GM12878 (cell line): Measurements from ENCODE around the gene PRG2. TPM values are rescaled to one million over a fixed set of nuclear protein-coding genes. Genes with fewer than 3 reads are reported as not detected.

Experiments used
- ATAC-seq: fragments of 200-7000 bp; cut with Tn5 transposase; 3 replicates; pipeline ENCODE4 v1.9.1; 2020; ENCODE audit warnings: mild to moderate bottlenecking, moderate library complexity
- BruUV-seq: library from RNA; stranded (reverse); fragments of 400-500 nt; replicated peaks from 2 replicates; lab custom pipeline; 2021; lab: Mats Ljungman, UMichigan
- CTCF ChIA-PET: fragments of 300-600 bp; sonication (Branson Sonifier 250); formaldehyde crosslinking; extraction: SDS; loops from one replicate; lab custom pipeline; 2021; ENCODE audit warnings: inconsistent platforms; lab: Yijun Ruan, JAX
- POLR2A ChIA-PET: fragments of 350-600 bp; formaldehyde crosslinking; extraction: SDS; loops from one replicate; lab custom pipeline; 2021; ENCODE audit warnings: inconsistent platforms; lab: Charles Lee
- RAD21 ChIA-PET: fragments of 300-600 bp; sonication (Branson Sonifier 250); formaldehyde crosslinking; loops from one replicate; lab custom pipeline; 2023; ENCODE audit warnings: antibody characterized with exemption; ENCODE audit not compliant: unreplicated experiment; lab: Charles Lee
- SMC1A ChIA-PET: fragments of 300-600 bp; sonication (Branson Sonifier 250); formaldehyde crosslinking; loops from one replicate; lab custom pipeline; 2023; ENCODE audit not compliant: unreplicated experiment, uncharacterized antibody; lab: Charles Lee
- DNase-seq: peaks from one replicate; pipeline ENCODE4 v3.0.0-alpha.2; 2011; ENCODE audit warnings: low read depth, low spot score
- FAIRE-seq: peaks from 3 replicates; lab custom pipeline; 2011; peaks lifted over from hg19 to GRCh38; lab: Jason Lieb, UNC
- H2AFZ ChIP-seq: 2 replicates; pipeline ENCODE4 v1.6.0; 2011; ENCODE audit warnings: low read depth, low read length, control low read depth; ENCODE audit not compliant: control insufficient read depth
- H3K27ac ChIP-seq: 2 replicates; pipeline ENCODE4 v1.5.1; 2011; ENCODE audit warnings: control low read depth; ENCODE audit not compliant: control insufficient read depth, insufficient read depth
- H3K27me3 ChIP-seq, 2 experiments: replicated peaks in 1 of 2; 2 replicates each; pipeline versions ENCODE4 v1.6.0 to v1.6.1; 2011; ENCODE audit warnings: low read length in 1 of 2; ENCODE audit not compliant: control insufficient read depth in 2 of 2, insufficient read depth in 2 of 2
- H3K36me3 ChIP-seq, 2 experiments: 2 replicates each; pipeline ENCODE4 v1.5.1; 2011; ENCODE audit warnings: low read length in 1 of 2; ENCODE audit not compliant: control insufficient read depth in 2 of 2, insufficient read depth in 2 of 2
- H3K4me1 ChIP-seq: 2 replicates; pipeline ENCODE4 v1.6.1; 2011; ENCODE audit warnings: mild to moderate bottlenecking, low read length, moderate library complexity, mixed read lengths; ENCODE audit not compliant: control insufficient read depth, insufficient read depth
- H3K4me2 ChIP-seq: 2 replicates; pipeline ENCODE4 v1.6.0; 2011; ENCODE audit warnings: control low read depth; ENCODE audit not compliant: control insufficient read depth, insufficient read depth
- H3K4me3 ChIP-seq: fragments of 200-600 bp; sonication (generic); 2 replicates; pipeline ENCODE4 v1.5.1; 2016
- H3K79me2 ChIP-seq: 2 replicates; pipeline ENCODE4 v1.6.0; 2011; ENCODE audit warnings: low read length; ENCODE audit not compliant: control insufficient read depth, insufficient read depth
- H3K9ac ChIP-seq: 2 replicates; pipeline ENCODE4 v1.8.0; 2011; ENCODE audit warnings: low read length, control low read depth, mixed read lengths; ENCODE audit not compliant: control insufficient read depth, insufficient read depth
- H3K9me3 ChIP-seq: replicated peaks from 3 replicates; pipeline ENCODE4 v1.5.1; 2011; ENCODE audit warnings: mild to moderate bottlenecking, low read length; ENCODE audit not compliant: control insufficient read depth, insufficient read depth
- H4K20me1 ChIP-seq: 2 replicates; pipeline ENCODE4 v1.6.0; 2011; ENCODE audit not compliant: control insufficient read depth, insufficient read depth
- ASH2L ChIP-seq: fragments of 300-600, 200-600 bp; sonication (generic); IDR thresholded peaks from 2 replicates; pipeline ENCODE4 v1.6.1; 2017; ENCODE audit warnings: low read depth, mild to moderate bottlenecking, borderline replicate concordance
- FOXM1 ChIP-seq: IDR thresholded peaks from 2 replicates; pipeline ENCODE4 v1.6.1; 2012; ENCODE audit warnings: low read depth, mild to moderate bottlenecking, inconsistent platforms, low read length, moderate library complexity
- MTA2 ChIP-seq: fragments of 450-650 bp; IDR thresholded peaks from 2 replicates; pipeline ENCODE4 v1.6.1; 2016; ENCODE audit warnings: low read depth, mild to moderate bottlenecking, moderate library complexity
- MYB ChIP-seq: fragments of 150-350 bp; IDR thresholded peaks from 2 replicates; pipeline ENCODE4 v1.6.1; 2014; ENCODE audit warnings: mild to moderate bottlenecking, low read depth, low read length, borderline replicate concordance
- NFXL1 ChIP-seq: fragments of 450-650 bp; IDR thresholded peaks from 2 replicates; pipeline ENCODE4 v1.6.1; 2017; ENCODE audit warnings: antibody characterized with exemption, mild to moderate bottlenecking, borderline replicate concordance
- PAX5 ChIP-seq: IDR thresholded peaks from 2 replicates; pipeline ENCODE4 v1.6.1; 2011; ENCODE audit warnings: low read depth, low read length, borderline replicate concordance
- POLR2AphosphoS5 ChIP-seq: IDR thresholded peaks from 2 replicates; pipeline ENCODE4 v1.6.1; 2011; ENCODE audit warnings: mild to moderate bottlenecking, low read length, inconsistent platforms
- RBBP5 ChIP-seq: fragments of 200-600 bp; sonication (generic); conservative IDR thresholded peaks from 2 replicates; pipeline ENCODE4 v1.6.1; 2016
- SMAD5 ChIP-seq: IDR thresholded peaks from 2 replicates; pipeline ENCODE4 v1.6.1; 2016; ENCODE audit warnings: antibody characterized with exemption, low read depth
- ZZZ3 ChIP-seq: IDR thresholded peaks from 2 replicates; pipeline ENCODE4 v1.6.1; 2011; ENCODE audit warnings: low read depth; ENCODE audit not compliant: control insufficient read depth, insufficient read length
- WGBS: methylation state at CpG from one replicate; pipeline ENCODE4 v1.1.6; 2016; ENCODE audit warnings: low lambda C conversion rate; ENCODE audit not compliant: insufficient replicate concordance, insufficient coverage; ENCODE audit errors: missing lambda C conversion rate; 5-methylcytosine and 5-hydroxymethylcytosine counted together
- in situ Hi-C: fragments of 300-500 bp; cut with MboI; formaldehyde crosslinking; loops from 9 replicates; pipeline ENCODE4 v1.14.3; 2018; ENCODE audit warnings: mixed read lengths
- intact Hi-C: fragments of 100-400 bp; cut with micrococcal nuclease; formaldehyde crosslinking; loops from one replicate; pipeline ENCODE4 v1.14.2; 2022; ENCODE audit not compliant: unreplicated experiment
- polyA plus RNA-seq, 11 experiments: library from polyadenylated mRNA; depleted of rRNA in 4 of 11; unstranded in 6 of 11; stranded (reverse) in 5 of 11; fragments of >200 nt; fragmentation: Nextera tagmentation in 4 of 11; fragmentation: Illumina TruSeq in 1 of 11; extraction: Ambion mirVana in 4 of 11; extraction: Trizol in 1 of 11; gene quantifications; 1 replicate in 1 of 11; 2 replicates in 10 of 11; pipeline versions ENCODE4 v1.2.1 to v1.2.3, GENCODE V29; 2011 to 2016; ENCODE audit warnings: inconsistent platforms in 2 of 11, missing spikeins in 2 of 11, low read depth in 1 of 11
- total RNA-seq, 4 experiments: library from RNA; depleted of rRNA in 3 of 4; stranded (reverse); fragments of >200 nt in 3 of 4; fragmentation: Illumina TruSeq in 1 of 4; extraction: Trizol in 1 of 4; gene quantifications; 2 replicates each; pipeline versions ENCODE4 v1.2.1 to v1.2.3, GENCODE V29; 2013 to 2021
- TF ChIP-seq, protein P1 (sequence below): IDR thresholded peaks from 2 replicates; pipeline ENCODE4 v1.6.1; 2012; ENCODE audit warnings: mild to moderate bottlenecking, low read depth, low read length
- TF ChIP-seq, protein P2 (sequence below): IDR thresholded peaks from 2 replicates; pipeline ENCODE4 v1.6.1; 2011; ENCODE audit warnings: mild to moderate bottlenecking, low read depth, low read length, moderate library complexity; ENCODE audit not compliant: insufficient replicate concordance

Gene PRG2
- total and polyA plus RNA-seq, 10 of the 15 experiments (the other 5 are each of a cell fraction or from before 2014, with no cell fraction given) = 0.10 to 1.7 (median 0.56) TPM; not detected in 2

DNA sequence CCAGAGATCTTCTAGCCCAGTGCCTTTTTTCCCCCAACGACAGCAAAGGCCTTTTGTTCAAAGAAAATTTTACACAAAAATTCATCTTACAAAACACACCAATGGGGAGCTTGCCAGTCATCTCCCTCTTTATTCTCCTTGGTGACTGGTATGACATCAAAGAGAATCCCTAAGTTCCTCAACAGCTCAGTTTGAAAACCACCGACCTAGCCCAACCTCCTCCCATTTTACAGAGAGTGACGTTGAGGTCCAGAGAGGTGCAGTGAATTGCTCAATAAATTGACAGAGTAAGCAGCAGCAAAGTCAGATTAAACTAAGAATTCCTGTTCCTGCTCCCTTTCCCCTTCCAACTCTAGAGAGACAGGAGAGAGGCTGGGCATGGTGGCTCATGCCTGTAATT is 28.7 kb upstream of the PRG2 start:
- Histone ChIP-seq H3K4me2 (no peak overlapping the region), H3K27ac (no peak overlapping the region), H2AFZ (no peak overlapping the region), H3K4me3 (no peak overlapping the region), H3K4me1 (peaks cover 30% of the 10 kb centered on the region), H3K36me3 (peaks cover 36 to 61% of the 10 kb centered on the region in 2 experiments), H3K79me2 (peaks cover 65% of the 10 kb centered on the region), H4K20me1 (peaks cover 3% of the 10 kb centered on the region), H3K9me3 (no peaks in the 10 kb centered on the region; the same call in 2 of the 3 replicates), H3K9ac (no peak overlapping the region), H3K27me3 (no peaks in the 10 kb centered on the region)
- FAIRE-seq (no peak), DNase-seq (no peak), ATAC-seq (no peak)
- ChIA-PET POLR2A (interaction anchor here (1.2 to 1.5 kb wide), 3 partner anchors 12 to 20 kb away, joined by 3 to 6 read pairs (median 4); no protein-coding TSS in a partner anchor), SMC1A (interaction anchor here (0.9 to 2.4 kb wide), 4 partner anchors 10 to 39 kb away, joined by 3 to 5 read pairs (median 4); no protein-coding TSS in a partner anchor), CTCF (interaction anchor here (1.7 to 1.8 kb wide), 2 partner anchors 39 to 73 kb away, joined by 4 to 6 read pairs; no protein-coding TSS in a partner anchor), RAD21 (no interaction called here)
- no TSS peak for BruUV-seq
- in situ Hi-C loops (no loop called here), intact Hi-C loops (no loop called here)
- 83% methylated on average over 3 of the region's 3 CpGs for WGBS
- TF ChIP-seq MTA2 (no peak), SMAD5 (no peak), POLR2AphosphoS5 (no peak), FOXM1 (no peak), ASH2L (no peak), RBBP5 (no peak), MYB (no peak), PAX5 (no peak), NFXL1 (no peak), ZZZ3 (no peak)
- TF ChIP-seq, protein P1, sequence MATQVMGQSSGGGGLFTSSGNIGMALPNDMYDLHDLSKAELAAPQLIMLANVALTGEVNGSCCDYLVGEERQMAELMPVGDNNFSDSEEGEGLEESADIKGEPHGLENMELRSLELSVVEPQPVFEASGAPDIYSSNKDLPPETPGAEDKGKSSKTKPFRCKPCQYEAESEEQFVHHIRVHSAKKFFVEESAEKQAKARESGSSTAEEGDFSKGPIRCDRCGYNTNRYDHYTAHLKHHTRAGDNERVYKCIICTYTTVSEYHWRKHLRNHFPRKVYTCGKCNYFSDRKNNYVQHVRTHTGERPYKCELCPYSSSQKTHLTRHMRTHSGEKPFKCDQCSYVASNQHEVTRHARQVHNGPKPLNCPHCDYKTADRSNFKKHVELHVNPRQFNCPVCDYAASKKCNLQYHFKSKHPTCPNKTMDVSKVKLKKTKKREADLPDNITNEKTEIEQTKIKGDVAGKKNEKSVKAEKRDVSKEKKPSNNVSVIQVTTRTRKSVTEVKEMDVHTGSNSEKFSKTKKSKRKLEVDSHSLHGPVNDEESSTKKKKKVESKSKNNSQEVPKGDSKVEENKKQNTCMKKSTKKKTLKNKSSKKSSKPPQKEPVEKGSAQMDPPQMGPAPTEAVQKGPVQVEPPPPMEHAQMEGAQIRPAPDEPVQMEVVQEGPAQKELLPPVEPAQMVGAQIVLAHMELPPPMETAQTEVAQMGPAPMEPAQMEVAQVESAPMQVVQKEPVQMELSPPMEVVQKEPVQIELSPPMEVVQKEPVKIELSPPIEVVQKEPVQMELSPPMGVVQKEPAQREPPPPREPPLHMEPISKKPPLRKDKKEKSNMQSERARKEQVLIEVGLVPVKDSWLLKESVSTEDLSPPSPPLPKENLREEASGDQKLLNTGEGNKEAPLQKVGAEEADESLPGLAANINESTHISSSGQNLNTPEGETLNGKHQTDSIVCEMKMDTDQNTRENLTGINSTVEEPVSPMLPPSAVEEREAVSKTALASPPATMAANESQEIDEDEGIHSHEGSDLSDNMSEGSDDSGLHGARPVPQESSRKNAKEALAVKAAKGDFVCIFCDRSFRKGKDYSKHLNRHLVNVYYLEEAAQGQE = no peak
- TF ChIP-seq, protein P2, sequence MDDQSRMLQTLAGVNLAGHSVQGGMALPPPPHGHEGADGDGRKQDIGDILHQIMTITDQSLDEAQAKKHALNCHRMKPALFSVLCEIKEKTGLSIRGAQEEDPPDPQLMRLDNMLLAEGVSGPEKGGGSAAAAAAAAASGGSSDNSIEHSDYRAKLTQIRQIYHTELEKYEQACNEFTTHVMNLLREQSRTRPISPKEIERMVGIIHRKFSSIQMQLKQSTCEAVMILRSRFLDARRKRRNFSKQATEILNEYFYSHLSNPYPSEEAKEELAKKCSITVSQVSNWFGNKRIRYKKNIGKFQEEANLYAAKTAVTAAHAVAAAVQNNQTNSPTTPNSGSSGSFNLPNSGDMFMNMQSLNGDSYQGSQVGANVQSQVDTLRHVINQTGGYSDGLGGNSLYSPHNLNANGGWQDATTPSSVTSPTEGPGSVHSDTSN = no peak
